AG08395 (cell line): ENCODE results near the gene AJM1.
A peak's percentile ranks its signal among the peaks of the same experiment; 100 is the strongest.
"Not testable (repeated sequence)": the region's sequence is repeated elsewhere in the genome, so short reads cannot be mapped to it uniquely, and the experiment has no call there.

Experiments used
- DNase-seq: peaks from one replicate; pipeline ENCODE4 v3.0.0; 2012; ENCODE audit warnings: mixed read lengths, low spot score

Gene AJM1

DNA sequence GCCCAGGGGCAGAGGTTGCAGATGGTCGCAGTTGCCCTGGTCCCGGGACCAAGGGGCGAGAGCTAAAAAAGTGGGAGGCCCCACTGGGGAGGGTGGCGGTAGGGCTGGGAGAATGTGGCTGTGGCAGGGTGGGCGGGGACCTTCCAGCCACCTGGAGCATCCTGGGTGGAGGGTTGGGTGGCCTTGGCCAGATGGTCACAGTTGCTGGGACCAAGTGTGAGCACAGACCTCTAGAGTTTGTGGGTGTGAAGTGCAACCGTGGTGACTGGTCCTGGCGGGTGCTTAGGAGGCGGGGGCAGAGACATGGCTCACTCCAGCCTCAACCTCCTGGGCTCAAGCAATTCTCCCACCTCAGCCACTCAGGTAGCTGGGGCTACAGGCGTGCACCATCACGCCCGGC, 38.4 kb downstream of the AJM1 start:
- no peak for DNase-seq

DNA sequence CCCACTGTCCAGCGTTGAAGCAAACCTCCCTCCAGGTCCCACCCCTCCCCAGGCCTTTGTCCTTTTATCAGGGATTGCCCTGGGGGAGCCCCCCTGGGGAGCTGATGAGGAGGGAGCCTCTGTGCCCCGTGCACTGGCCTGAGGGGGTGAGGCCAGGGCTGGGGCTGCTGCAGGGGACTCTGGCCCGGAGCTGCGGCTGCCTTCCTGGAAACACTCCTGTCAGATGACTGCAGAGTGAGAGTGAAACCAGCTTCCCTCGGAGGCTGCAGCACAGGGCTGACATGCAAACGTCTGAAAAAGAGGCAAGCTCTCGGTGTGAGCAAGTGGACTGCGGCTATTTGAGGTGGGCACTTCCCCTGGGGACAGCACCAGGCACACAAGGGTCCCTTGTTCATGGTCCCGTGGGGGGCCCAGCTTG, 39.4 kb downstream of the AJM1 start:
- peak; percentile 38 for DNase-seq

DNA sequence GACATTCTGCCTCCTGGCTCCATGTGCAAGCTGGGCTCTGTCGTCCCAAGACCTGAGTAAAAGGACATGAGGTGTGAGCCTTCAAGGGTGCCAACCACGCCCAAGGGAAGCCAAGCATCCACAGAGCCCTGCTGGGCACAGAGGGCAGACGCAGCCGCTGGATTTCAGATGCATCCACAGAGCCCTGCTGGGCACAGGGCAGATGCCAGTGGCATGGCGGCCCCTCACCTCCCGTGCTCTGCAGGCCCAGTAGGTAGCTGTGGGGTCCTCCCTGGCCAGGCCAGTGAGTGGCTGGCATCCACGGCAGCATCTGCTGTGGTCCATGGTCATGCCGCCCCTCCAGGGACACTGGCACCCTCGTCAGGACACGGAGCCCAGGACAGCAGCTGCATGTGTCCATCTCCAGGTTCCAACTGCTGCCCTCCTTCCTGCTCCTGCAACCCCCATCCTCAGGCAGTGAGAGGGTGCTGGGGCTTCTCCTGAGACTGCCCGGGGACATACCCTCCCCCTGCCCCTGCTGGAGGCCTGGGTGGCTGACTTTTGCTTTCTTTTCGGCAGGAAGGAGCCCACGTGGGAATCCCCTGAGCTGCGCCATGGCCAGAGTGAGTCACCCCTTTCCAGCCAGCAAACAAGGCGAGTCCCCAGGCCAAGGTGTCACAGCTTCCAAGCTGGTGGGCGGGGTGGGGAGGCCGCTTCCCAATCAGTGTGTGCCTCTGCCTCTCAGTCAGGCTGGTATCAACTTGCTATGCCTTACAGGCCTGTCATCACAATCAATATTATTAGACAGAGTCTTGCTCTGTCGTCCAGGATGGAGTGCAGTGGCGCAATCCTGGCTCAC, 40.0 kb downstream of the AJM1 start:
- DNase-seq: peak; percentile 87

DNA sequence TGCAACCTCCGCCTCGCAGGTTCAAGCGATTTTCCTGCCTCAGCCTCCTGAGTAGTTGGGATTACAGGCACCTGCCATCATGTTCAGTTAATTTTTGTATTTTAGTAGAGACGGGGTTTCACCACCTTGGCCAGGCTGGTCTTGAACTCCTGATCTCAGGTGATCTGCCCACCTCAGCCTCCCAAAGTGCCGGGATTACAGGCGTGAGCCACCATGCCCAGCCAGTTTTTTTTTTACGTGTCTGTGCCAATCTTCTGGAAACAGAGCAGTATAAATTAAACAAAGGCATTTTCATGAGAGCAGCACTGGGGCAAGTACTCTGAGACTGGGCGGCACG, 40.6 kb downstream of the AJM1 start:
- not testable (repeated sequence) for DNase-seq

DNA sequence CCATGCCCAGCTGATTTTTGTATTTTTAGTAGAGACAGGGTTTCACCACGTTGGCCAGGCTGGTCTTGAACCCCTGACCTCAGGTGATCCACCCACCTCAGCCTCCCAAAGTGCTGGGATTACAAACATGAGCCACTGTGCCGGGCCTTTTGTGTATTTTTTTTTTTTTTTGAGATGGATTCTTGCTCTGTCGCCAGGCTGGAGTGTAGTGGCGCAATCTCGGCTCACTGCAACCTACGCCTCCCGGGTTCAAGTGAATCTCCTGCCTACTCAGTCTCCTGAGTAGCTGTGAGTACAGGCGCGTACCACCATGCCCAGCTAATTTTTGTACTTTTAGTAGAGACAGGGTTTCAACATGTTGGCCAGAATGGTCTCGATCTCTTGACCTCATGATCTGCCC, 41.4 kb downstream of the AJM1 start:
- DNase-seq: not testable (repeated sequence)

DNA sequence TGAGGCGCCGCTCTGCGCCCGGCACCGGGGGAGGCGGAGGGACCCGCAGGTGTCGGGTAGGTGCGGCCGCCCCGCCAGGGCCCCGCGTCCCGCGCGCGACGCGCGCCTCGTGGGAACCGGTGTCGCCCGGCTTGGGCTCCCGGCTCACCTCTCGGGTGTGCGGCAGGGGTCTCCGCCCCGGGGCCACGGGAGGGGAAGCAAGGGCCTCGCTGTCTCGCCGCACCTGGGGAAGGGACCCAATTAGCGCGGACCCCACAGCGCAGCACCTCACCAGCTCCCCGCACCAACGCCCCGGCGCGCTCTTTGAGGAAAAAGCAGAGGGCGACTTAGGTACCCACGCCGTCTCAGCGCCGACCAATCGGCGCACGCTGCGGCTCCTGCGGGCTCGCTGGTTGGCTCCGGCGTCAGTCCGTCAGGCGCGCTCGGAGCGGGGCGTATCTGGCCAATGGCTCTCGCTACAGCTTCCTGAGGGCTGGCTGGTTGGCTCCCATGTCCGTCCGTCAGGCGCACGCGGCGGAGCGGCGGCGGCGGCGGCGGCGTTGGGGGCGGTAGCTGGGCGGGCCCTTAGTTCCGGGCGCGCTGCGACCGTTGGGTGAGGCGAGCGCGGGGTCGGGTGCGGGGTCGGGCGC, 43.8 kb downstream of the AJM1 start, which contains the start of gene TRAF2:
Gene TRAF2 (plus strand): TSS at position 567 of the 629 bp plus-strand sequence. CDS start 12,225 bp downstream, outside the sequence.
- peak; percentile 100 for DNase-seq

DNA sequence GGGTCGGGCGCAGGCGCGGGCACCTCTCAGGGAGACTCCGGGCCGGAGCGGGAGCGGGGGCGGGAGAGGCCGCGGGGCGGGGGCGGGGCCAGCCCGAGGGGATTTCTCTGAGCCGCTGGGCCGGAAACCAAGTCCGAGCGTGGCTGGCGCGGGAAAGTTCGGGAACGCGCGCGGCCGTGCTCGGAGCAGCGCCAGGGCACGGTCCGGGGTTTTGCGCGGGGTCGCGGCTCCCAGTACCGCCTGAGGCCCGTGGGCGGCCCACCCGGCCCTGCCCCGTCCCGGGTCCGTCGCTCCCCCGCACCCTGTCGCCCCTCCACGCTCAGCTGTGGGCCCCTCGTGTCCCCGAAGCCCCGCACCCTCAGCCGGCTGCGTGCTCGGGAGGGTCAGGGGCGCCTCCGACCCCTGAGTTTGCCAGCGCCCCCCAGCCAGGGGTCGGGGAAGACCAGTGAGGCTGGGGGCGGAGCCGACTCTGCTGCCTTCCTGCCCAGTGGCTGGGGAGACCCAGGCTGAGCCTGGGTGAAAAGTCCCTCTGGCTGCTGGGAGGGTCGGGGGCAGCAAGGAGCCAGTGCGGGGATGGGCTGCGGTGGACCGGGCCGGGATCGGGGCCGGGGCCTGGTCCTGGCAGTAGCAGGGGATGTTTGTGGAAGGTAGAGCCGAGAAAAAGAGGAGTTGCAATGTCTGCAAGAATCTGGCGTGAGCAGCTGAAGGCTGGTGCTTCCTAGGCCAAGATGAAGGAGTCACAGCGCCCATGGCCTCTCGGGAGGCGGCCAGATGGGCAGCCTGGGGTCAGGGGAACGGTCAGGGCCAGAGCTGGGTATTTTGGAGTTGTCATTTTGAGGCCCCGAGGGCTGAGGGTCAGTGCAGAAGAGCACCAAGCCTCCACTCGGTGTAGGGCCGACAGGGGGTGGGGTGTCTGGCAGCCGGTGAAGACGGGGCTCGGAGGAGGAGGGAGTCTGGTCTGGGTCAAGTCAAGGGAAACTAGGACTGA, 44.6 kb downstream of the AJM1 start:
- peak; percentile 77 for DNase-seq

DNA sequence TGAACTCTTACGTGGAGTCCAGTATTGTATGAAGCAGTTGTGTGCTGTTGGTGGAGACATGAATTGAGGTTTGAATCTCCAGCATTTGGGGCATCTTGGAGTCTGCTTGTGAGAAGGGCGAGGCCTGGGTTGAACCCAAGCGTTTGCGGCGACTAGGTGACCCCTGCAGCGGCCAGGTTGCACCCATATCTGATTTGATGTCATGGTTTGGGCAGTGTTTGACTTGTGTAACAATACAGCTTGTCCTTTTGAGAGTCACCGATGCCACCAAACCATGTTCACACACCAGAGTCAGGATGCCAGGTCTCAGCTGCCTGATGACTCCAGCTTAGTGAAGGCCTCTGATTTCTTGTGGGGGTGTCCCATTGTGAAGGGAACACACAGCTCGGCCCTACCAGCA, 46.2 kb downstream of the AJM1 start:
- DNase-seq: no peak

DNA sequence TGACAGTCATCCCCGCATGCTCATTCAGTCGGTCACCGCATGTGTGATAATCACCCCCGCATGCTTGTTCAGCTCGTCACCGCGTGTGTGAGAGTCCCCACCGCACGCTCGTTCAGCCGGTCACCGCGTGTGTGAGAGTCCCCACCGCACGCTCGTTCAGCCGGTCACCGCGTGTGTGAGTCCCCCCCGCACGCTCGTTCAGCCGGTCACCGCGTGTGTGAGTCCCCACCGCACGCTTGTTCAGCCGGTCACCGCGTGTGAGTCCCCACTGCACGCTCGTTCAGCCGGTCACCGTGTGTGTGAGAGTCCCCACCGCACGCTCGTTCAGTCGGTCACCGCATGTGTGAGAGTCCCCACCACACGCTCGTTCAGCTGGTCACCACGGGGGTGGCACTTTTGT, 47.6 kb downstream of the AJM1 start:
- DNase-seq: no peak

DNA sequence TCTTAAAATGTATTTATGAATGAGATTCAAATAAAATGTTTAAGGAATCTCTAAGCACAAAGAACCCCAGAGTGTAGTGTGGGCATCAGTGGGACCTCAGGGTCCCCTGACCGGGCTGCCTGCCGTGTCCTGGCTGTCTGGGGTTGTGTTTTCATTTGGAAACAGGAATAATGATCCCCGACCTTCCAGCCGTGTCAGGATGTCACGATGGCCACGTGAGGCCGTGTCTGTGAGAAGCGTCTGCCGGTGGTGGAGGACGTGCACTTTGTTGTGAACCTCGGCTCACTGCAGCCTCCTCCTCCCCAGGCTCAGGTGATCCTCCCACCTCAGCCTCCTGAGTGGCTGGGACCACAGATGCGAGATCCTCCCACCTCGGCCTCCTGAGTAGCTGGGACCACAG, 48.4 kb downstream of the AJM1 start:
- DNase-seq: no peak
